NCI-H510A (cell line): ENCODE data around the gene ZRANB1.

Experiments used
- DNase-seq: peaks from one replicate; lab custom pipeline; 2025; lab: John Stamatoyannopoulos, UW

The ZRANB1 gene

DNA sequence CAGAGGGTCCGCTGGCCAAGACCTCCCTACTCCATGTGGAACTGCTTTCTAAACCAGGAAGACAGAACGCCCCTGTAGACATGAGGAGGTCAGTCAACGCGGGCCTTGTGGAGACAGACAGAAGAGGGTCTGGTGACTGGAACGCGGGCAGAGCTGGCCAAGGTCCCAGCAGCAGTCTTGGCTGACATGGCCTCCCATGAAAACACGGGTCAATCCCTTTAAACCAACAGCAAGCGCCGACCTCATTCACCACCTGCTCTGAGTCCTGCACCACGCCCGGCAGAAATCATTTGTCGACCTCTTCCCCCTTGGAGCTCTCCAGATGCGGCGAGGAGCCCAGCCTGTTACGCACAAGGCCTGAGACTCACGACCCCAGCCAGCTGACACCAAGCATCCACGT, 78.5 kb downstream of the ZRANB1 start:
- DNase-seq, result no peak

DNA sequence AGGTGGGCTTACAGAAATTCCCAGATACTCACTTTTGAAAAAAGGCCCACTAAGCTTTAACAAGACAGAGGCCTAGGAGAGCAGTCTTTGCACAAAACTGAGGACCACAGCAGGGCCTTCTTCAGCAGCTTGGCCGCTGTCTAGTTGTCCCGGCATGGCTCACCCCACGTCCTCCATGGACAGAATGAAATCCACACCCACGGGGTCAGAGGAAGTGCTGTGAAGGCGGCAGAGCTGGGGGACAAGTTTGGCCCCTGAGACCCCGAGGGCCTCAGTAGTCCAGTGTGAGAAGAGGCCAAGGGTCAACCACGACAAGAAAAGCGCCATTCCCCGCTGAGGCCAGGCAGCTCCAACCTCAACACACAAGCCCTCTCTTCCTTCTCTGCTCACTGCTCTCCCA, 78.9 kb downstream of the ZRANB1 start:
- no peak for DNase-seq

DNA sequence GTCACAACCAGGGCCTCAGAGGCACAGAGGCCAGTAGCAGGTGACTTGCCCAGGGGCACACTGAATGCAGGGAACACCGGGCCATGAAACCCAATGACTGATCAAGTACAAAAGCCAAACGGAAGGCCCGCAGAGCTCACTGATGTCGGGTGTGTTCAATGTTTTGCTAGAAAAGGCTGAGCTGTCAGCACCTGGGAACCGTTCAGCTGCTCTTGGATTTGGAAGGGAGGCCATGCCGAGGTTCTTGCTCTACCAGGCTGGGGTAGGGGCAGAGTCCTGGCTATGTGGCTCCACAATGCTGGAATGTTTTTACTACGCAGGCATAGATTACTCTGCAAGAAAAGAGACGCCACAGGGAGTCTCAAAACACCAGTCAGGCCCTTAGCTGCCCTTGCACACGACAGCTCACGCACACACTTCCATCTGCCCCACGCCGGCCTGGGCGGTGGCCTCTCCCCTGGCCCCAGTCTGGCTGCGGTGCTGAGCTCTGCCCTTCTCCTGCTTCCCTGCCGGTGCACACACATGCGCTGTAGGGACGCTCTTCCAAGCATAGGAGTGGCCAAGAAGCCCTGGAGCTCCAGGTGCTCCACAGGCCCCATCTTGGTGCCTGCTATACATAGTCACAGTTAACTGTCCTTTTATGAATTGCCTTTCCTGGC, 79.9 kb downstream of the ZRANB1 start:
- no peak for DNase-seq

DNA sequence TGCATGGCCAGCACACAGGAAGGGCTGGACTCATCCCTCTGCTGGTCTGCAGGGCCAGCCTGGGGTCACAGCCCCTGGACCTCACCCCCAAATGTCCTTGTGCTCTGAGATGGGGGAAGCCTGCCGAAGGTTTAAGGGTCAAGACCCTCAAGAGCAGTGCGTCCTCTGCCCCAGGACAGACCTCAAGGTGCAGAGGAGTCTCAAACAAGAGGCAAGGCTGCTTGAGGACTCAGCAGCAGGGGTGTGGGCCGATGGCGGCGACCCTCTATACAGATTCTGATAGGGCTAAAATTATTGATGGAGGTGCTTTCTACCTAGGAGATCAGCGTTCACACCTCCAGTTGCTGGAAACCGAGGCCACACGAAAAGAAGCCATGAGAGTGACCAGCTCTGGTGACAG, 80.7 kb downstream of the ZRANB1 start:
- no peak for DNase-seq

DNA sequence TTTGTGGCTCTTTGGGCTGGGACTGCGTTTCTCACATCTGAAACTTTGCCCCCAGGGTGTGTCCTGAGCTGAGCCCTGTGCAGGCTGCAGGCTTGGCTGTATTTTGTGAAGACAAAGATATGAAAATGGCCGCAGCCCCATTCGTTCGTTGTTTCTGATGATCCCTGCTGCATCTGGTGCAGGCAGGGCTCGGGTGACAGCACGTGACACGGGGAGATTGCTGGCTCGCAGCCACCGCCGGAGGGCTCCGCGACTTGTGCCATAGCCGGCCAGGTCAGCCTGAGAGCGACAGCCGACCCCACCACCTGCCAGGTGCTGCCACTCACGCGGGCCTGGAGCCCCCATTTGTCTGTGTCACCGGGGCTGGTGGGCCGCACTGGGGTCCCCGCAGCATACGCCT, 81.3 kb downstream of the ZRANB1 start:
- peak; percentile 62 for DNase-seq

DNA sequence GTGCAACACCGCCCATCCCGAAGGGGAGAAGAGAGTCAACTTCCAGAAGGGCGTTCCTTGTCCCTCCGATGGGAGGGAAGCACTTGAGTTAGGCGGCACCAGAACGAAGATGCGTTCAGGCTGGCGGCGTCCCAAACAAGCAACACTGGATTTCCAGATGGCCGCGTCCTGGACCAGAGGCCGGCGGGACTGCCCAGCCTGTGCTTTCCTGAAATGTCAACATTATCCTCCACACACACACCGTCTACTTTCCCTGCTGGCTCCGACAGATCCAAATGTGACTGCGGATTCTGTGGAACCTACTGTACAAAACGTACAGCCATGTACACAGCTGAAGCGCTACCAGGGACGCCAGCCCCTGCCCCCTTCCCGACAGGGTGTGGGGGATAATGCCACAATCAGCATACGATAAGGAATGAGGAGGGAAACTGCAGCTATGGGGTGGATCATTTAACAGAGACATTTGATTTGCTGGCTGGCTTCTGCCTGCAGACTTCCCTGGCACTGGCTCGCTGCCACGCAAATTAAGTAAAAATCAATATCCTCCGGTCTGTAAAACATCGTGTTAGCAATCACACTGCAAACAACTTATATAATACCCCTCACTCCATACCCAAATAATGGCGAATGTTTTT, 82.1 kb downstream of the ZRANB1 start:
- DNase-seq, result peak; percentile 31

DNA sequence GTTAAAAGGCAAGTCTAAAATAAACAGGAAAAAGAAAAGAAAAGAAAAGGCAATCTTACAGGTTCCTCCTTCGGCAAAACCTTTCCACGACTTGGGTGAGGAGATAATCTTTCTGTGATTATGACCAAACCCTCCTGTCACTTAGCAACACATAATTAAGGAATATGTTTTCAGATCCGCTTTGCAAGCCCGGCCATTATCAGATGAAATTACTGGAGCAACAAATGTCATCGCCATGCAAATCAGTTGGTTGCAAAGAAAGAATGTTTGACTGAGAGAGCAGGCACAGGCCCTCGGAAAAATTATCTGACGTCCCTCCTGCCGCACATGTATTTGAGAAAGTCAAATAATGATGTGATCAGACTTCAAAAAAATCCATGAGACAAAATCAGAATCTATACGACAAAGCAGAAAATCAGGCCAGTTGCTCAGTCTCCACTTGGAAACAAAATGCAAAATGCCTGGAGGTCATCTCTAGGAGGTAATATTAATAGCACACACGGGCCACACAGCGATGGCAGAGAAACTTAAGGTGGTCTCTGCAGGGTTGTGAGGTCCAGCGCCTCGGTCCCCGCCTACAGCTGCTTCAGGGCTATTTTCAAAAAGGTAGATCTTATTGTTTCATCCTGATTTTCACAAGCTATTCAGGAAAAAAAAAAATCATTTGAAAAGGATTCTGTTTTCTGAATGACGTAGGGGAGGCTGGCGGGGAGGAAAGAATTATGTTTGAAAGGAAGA, 82.7 kb downstream of the ZRANB1 start:
- DNase-seq, result no peak

DNA sequence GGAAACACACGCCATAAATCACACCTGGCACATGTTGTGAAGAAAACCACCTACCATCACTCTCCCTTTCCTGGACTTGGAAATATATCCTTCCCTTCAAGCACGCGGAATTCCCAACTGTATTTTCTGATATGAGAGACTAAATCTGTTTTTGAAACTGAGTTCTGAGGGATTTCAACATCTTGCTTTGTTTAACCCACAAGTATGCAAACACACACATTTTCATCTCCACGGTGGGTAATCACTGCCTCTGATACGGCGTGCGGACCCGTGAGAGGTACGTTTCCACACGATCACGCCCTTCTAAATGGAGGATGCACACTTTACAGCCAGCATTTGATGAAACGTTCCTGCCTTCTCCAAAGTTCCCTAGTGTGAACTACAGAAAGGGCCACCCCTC, 83.4 kb downstream of the ZRANB1 start:
- DNase-seq, result no peak

DNA sequence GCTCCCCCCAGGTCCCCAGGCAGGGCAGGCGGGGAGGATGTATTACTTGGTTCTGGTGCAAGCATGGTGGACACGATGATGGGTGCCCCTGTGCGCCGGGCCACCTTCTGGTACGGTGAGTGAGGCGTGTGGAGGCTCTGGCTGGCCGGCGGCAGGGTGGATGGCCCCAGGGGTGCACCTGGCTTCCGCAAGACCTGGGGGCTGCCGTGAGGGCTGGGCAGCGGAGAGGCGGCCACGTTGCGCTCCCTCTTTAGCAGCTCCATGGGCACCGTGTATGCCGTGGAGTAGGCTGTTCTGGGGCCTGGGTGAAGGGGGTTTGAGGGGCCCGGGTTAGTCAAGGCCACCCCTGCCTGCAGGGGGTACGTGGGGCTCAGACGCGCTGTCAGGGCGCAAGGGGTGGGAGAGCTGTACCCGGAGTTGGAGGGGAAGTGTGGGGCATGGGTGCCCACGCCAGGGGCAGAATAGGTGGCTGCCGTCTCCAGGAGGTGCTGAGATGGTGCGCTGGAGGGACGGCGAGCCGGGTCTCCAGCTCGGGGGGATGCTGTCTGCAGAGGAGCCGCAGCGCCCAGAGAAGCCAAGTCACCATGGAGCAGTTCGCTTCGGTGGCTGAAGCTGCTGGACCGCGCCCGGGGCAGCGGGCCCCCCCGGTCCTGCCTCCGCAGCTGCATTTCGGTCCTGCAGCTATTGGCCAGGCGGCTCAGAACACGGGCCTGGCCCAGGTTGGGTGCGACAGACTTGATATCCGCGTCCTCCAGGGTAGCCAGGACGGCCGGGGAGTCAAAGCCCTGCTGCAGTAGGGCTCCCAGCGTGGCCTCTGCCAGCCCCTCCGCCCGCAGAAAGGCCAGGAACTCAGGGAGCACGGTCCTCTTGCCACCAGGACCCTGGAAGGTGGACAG, 84.4 kb downstream of the ZRANB1 start:
- DNase-seq, result no peak

DNA sequence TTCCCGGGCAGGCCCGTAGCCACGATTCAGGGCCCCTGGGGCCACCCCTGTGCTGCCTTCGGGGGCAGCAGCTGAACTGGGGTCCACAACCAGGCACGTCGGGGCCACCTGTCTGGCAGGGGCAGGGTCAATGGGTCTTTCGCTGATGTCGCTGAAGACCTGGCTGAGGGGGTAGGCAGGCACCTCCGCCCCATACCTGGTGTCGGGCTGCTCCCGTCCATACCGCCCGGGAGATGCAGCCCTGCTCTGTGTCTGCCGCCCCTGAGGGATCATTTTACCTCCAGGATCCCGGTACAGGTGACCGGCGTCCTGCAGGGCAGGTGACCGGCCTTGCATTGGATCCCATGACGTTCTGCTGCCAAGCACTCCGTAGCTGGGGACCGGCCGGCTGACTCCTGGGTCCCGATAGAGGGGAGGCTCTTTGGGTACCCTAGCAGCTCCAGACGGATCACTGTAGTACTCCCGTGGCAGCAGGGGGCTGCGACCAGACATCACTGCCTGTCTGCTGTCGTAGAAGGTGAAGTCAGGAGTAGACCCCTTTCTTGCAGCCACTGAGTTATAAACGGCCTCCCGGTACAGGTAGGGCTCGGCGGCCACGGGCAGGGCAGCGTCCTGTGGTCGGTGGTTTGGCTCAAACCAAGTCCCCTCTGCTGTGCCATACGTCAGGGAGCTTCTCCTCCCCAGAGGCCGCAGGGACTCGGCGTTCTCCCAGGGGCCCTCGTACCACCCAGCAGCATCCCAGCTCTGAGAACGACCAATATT, 85.2 kb downstream of the ZRANB1 start:
- no peak for DNase-seq

DNA sequence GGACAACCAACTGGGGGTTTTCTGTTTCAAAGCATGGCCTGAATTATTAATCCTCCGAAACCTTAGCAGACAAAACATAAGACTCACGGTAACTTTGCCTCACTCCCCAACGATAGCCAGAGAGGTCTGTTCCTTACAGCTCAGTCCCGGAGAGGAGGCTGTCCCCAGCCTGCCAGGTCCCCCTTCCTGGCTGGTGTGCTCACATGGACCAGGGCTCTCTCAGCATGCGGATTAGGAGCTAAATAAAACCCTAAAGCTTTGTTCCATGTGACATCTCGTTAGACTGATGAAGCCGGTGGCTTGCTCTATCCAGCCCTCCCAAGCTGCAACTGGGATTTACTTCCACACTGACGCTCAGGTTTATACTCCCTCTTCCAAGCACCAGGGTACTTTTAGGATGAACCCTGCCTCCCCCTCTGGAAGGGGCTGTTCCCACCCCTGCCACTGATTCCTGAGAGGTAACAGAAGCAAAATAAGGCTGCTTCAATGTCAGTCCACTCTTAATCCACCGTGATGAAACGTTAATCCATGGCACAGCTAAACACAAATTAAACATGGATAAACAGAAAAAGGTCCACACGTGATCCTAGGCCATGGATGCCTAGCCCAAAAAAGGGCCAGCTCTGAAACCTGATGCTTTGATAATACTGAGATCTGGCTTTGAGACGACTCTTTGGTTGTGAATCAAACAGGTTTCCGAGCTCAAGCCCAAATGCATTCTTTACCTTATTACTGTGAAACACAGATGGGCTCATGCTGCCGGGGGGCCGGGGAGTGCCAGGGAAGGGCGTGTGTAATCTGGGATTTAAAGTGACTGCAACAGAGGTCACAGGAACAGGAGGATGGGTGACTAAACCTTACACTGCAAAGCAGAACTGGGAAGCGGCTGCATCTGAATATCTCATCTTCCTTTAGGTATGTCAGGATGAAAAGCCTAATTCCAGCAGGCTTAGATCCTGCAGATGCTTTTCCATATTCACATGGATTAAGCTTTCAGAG, 86.2 kb downstream of the ZRANB1 start:
- no peak for DNase-seq

DNA sequence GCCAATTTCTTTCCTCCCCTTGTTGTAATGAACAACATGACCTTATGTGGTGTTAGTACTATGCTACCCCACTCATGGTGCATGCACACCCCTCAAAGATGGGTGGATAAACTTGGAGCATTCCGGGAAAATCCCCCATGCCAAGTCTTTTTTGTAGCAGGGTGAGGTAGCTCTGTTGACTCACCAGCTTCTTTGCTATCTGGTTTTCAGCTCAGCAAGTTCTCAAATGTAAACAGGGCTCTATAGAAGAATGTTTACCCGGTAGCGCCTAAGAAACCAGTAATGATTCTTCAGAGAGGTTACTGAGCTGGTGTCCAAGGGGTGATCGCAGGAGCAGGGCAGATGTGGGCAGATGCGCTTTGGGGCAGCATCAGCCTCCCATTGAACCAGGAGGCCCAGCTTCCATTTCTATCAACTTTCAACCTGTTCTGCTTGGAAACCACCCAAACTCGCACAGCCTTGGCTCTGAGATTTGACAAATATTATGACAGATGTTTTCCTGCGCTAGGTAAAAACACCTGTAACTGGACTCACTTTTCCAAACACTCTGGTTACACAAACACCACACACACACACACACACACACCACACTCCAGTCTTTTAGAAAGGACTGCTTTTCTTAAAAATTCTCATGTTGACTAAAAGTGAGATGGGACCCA, 87.8 kb downstream of the ZRANB1 start:
- DNase-seq, result no peak

DNA sequence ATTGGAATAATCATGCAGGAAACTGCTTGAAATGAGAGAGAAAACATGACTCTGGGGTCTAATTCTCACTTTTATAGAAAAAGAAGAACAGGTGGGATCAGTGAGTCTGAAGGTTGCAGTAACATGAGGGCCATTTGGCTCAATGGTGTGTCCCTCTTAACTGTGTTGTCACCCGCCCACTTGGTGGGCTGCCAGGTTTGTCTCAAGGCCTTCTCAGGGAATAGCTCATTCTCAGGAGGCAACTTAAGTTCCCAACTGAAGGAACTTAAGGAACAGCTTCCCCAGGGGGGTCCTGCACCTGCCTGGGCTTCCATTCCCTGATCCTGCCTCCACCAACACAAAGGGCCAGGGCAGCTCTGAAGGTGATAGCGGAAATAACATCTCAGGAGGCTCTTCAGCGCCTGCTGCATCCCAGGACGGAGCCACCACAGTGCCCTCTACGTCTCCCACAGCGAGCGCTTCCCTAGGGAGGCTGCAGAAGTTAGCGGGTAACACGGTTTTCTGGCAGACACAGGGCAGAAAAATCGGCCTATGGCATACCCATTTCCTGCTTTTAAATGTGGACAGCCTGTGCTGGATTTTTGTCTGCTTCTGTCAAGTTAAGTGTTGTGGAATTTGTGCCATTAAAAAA, 88.8 kb downstream of the ZRANB1 start:
- no peak for DNase-seq

DNA sequence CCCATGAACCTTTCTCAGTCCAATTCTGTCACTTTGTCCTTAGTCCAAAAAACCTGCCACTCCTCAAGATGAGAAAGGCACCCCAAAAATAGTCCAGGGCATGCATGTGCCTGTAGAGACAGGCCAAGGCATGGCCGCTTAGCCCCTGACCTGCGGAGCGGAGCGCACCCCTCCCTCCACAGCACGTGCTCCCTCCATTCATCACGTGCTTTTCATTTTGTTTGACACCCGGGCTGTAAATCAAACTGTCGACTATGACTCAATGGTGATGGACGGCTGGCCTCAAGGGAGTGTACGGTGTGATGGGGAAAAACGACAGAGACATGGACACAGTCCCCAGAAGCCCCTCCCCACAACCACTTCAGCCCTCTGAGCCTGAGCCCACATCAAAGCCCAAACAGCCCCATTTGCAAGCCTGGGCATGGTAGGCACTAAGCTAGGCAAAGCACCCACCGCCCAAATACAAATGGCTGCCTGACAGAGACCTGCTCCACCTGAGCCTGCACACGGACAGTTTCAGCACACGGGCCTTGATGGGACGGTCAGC, 90.6 kb downstream of the ZRANB1 start:
- no peak for DNase-seq

DNA sequence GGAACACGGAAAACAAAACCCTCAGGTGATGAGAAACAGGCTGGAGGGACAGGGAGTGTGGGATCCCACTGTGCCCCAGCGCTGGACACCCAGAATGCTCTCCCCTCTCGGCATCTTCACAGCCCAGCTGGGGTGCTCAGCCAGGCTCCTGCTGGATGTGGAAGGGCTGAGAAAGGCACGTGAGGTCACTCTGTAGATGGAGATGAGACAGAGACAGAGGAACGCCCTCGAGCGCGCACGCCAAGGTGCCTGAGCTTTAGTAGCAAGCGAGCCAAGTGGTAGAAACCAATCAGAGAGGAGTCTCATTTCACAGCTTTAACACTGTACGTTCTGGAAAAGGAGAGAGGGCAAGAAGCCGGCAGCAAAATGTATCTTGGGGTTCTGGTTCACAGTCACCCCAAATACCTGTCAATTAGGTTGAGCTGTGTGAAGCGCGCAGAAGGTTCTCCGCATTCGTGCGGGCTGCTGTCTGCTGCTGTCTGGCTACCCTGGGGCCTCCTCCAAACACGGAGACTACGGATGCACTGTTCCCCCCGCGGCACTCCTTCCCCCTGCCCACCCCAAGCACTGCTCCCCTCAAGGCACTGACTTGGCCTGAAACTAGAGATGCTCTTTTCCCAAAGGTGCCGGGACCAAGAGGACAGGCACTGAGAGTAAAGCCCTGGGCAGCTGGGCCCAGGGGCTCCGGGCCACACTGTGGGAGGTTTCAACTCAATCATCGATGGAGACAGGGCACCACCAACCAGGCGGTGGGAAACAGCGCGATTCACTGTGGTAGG, 91.4 kb downstream of the ZRANB1 start:
- no peak for DNase-seq

DNA sequence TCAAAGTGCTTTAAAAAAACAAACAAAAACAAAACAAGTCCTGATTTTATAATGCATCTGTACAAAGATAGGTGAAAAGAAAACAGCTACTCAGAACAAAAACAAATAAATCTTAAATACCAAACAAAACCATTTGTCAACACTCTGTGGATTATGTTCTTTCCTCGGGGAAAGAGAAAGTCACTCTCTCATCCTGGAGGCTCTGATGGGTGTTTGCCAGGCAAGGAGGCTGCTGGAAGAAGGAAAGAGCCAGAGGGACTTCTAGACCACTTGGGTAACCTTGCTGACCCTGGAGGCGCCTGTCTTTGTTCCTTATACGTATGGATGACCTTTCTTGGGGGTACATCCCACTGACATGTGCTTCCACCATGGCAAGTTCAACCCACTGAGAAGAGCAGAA, 92.8 kb downstream of the ZRANB1 start:
- DNase-seq, result no peak

DNA sequence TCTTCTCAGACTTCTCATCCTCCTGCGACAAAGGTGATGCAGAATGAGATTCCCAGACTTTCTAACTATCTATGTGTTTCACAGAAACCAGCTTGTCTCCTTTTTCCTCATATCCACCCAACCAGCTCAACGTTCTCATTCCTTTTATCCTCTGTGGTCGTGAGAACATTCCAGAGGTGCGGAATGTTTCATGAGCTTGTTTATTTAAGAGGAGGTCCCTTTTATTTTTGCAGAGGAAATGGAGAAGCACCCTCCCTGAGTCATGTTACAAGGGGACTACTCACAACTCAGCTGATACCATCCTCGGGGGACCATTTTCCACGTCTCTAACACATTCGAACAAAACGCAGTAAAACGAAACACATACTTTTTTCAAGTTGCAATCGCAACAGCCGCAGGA, 93.2 kb downstream of the ZRANB1 start:
- no peak for DNase-seq

DNA sequence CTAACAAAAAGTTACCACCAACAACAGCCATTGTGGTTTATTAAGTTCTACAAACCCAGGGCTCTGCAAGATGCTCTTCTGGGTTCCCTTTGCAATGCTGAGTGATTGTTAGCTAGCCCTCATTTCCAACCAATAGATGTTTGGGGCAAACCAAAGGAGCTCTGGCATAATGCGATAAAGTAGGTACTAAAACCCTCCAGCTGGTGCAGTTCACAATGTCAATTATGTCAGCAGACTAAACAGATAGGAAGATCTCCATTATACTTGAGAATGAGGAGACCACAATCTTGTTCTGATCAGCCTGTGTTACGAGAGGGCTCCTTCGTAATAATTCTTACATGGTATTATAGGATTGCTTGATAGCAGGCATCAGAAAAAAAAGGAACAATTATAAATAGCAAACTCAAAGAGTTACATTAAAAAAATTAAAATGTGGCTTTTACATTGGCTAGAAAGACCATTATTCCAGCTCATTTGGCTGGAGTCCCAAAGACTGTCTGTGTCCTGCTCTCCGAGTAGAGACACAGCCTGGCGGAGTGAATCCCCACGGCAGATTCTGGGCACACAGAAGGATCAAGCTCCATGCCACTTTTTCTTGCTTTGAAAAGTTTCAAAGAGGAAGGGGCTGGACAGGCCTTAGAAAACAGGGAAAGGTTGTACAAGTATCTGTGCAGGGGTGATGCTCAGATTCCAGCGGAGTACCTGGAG, 93.8 kb downstream of the ZRANB1 start:
- no peak for DNase-seq
